HG03565 (cell line): ENCODE measurements around the gene FYN.

ENCODE experiments used
- ATAC-seq: cut with Tn5 transposase; IDR thresholded peaks from one replicate; pipeline ENCODE4 v1.9.1; 2021; ENCODE audit warnings: mild to moderate bottlenecking, moderate library complexity; ENCODE audit not compliant: unreplicated experiment

Gene FYN

GRCh38 chr6:111884068-111884467, 10.8 kb upstream of the FYN start:
- ATAC-seq: no peak

GRCh38 chr6:111880181-111880888, 7.1 kb upstream of the FYN start:
- ATAC-seq: no peak

- no peak for ATAC-seq
These were observed 2.5 kb upstream of the FYN start for GRCh38 chr6:111875741-111876140.

GRCh38 chr6:111874025-111874415, 768 bp upstream of the FYN start:
- no peak for ATAC-seq

- ATAC-seq: peak; percentile 15
These were observed 663 bp downstream of the FYN start for GRCh38 chr6:111872401-111873177.

GRCh38 chr6:111871725-111872400, 1.4 kb downstream of the FYN start:
- ATAC-seq: no peak

GRCh38 chr6:111871207-111871606, 2.0 kb downstream of the FYN start:
- ATAC-seq: no peak

GRCh38 chr6:111870742-111871064, 2.5 kb downstream of the FYN start:
- no peak for ATAC-seq

GRCh38 chr6:111870051-111870741, 3.1 kb downstream of the FYN start:
- ATAC-seq: no peak

GRCh38 chr6:111866857-111867256, 6.4 kb downstream of the FYN start:
- ATAC-seq: no peak

- ATAC-seq: no peak
These were observed 7.2 kb downstream of the FYN start for GRCh38 chr6:111865909-111866546.

GRCh38 chr6:111865049-111865585, 8.1 kb downstream of the FYN start:
- no peak for ATAC-seq

GRCh38 chr6:111864138-111865048, 8.9 kb downstream of the FYN start:
- no peak for ATAC-seq

- no peak for ATAC-seq
These were observed 10.5 kb downstream of the FYN start for GRCh38 chr6:111862741-111863140.

- no peak for ATAC-seq
These were observed 10.9 kb downstream of the FYN start for GRCh38 chr6:111862314-111862713.

GRCh38 chr6:111861431-111861885, 11.8 kb downstream of the FYN start:
- ATAC-seq: no peak

GRCh38 chr6:111858347-111858746, 14.9 kb downstream of the FYN start:
- no peak for ATAC-seq

- ATAC-seq: no peak
These were observed 15.4 kb downstream of the FYN start for GRCh38 chr6:111857674-111858337.

- no peak for ATAC-seq
These were observed 17.5 kb downstream of the FYN start for GRCh38 chr6:111855753-111856152.
